Renal cortex interstitium (tissue), 11 donors: ENCODE results near the gene CDH23. TPM values are rescaled to one million over a fixed set of nuclear protein-coding genes. Genes with fewer than 3 reads are reported as not detected.

Source experiments
- DNase-seq, 11 donors: peaks; one replicate each; pipeline ENCODE4 v3.0.0-alpha.2; 2013; ENCODE audit warnings: low read depth in 9 of 11, low spot score in 4 of 11; ENCODE audit errors: extremely low read depth in 1 of 11
- polyA plus RNA-seq, 3 donors: library from polyadenylated mRNA; unstranded; fragments of 120-200 nt; gene quantifications; one replicate each; pipeline ENCODE4 v1.2.1, GENCODE V29; 2013; ENCODE audit not compliant: insufficient read length in 3 of 3

CDH23 gene
- polyA plus RNA-seq, 3 donors: 0.78 to 2.1 (median 1.0) TPM

DNA sequence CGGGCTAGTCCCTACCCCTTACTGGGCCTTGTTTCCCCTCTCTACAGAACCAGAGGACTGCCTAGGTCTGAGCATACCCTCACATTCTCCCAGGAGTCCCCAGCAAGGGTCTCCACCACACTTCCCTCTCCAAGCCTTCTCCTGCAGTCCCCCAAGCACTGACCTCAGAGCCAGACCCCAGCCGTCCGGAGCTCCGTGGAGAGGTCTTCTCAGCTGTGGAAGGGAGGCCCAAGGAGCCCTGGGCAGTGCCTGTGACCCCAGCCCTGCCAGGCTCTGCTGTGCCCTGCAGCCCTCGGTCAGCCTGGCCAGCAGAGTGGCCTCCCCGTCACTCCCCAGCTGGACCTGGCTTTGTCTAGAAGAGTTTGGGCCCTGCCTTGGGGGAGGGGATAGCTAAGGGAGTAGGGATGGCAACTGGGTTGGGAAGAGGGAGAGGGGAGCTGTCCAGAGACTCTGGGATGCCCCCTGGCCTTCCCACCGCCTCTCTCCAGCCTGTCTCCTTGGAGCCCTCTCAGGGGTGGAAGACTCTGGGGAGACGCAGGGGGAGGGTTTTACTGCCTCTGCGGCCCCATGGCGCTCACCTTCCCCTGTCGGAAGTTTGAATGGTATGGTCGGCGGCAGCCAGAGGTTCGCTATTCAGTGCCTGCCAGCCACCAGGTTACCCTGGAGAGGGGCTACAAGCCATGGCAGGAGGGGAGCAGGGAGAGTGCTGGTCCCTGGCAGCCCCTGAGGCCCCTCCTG is 322.9 kb downstream of the CDH23 start, which contains the start of gene C10orf105:
C10orf105 (minus strand) TSS at position 315 of the 738 bp plus-strand sequence. CDS start 3,441 bp downstream, outside the sequence.
- peak in 1 of 11 donors; percentile 10 for DNase-seq

DNA sequence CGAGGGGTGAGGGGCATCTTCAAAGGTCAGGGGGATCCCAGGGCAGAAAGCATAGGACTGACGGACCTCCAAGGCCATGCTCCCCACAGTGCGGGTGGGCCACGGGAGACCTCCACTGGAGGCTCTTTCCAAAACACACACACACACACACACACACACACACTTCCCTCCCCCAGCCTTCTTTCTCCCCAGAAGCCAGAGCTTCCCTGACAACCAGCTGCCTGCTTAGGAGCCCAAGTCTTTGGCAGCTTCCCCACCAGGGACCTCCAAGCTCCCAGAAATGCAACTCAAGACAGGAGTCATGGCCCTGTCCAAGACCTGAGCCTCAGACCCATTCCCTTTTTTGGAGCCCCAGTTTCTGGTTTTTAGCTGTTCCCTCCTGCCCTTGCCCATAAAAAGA is 323.6 kb downstream of the CDH23 start:
- no peak for DNase-seq

- DNase-seq: no peak
Observed at GRCh38 chr10:71721313-71721712, 324.6 kb downstream of the CDH23 start.

DNA sequence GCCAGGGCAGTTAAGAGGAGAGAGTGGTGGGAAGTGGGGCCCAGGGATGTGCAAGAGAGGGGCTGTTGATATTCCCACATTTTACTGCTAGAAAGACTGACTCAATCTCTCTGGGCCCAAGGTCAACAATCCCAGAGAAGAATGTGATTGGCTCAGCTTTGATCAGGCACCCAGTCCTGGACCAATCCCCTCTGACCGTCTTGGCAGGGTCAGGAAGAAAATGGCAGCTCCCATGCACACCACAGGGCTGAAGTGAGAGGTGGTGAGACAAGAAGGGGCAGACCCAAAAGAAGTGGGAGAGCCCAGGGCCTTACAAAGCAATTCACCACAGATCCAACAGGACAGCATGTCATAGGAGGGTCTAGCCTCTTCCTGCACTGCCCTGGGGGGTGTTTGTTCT is 326.1 kb downstream of the CDH23 start:
- no peak for DNase-seq

DNA sequence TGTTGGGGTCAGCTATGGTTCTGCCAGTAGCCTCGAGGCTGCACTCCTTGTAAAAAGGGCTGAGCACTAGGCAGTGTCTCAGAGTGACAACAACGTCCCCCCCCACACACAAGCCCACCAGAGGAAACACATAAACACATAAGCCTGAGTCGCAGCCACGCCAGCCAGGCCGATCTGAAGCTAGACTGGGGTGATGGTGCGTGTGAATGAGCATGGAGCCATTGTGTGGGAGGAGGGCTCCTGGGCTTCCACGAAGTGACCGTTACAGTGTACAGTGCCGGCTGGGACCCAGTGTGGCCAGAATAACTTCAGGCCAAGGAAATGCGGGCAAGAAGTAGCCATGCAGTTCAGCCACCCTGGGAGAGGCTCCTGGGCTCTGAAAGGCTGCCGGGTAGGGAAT is 326.6 kb downstream of the CDH23 start:
- no peak for DNase-seq

DNA sequence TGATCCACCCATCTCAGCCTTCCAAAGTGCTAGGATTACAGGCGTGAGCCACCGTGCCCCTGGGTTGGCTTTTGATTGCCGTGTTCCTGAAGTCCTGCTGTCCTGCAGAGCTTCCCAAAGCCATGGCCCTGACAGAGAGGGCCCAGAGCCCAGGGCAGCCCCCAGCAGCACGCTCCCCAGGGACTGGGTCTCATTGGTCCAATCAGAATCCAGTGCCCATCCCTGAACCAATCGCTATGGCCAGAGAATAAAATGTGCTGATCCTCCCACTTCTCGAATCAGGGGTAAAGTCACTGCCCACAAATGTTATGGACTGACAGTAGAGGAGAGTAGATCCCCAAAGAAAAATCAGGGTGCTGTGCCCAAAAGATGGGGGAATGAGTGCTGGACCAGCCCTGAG is 327.8 kb downstream of the CDH23 start:
- DNase-seq: no peak

DNA sequence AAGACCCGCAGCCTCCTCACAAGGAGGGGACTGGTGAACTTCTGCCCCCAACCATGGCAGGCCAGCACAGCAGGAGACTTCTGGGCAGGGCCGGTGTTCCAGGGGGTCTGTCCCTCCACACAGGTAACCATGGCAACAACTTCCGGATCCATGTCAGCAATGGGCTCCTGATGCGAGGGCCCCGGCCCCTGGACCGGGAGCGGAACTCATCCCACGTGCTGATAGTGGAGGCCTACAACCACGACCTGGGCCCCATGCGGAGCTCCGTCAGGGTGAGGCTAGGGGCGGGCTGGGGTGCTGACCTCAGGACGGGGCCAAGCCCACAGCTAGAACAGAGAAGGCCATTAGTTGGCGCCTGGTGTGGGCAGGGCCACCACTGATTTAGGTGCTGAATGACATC is 328.5 kb downstream of the CDH23 start:
- DNase-seq: no peak

DNA sequence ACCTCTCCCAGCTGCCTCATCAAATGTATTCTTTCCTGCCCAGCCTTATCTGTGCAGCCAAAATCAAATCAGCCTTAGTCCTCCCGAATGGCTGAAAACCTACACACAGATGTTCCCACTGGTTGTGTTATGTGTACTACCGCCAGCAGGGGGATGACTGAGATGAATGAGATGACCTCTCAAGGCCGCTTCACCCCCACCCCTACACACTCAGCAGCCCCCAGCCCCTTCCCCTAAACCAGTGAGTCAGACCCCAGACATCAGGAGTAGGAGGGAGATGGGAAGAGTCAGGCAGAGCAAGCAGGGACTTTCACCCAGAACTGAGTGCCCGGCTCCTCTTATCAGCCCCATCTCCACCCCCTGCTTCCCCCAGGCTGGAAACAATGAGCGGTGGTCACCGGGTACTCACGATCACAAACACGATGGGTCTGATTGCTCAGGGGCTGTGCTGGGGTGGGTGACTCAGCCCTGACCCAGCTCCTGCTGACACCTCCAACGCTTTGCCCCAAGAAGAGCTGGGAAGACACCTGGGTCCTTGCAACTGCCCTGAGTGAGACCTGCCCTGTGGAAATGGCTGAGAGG is 329.4 kb downstream of the CDH23 start:
- DNase-seq: no peak

DNA sequence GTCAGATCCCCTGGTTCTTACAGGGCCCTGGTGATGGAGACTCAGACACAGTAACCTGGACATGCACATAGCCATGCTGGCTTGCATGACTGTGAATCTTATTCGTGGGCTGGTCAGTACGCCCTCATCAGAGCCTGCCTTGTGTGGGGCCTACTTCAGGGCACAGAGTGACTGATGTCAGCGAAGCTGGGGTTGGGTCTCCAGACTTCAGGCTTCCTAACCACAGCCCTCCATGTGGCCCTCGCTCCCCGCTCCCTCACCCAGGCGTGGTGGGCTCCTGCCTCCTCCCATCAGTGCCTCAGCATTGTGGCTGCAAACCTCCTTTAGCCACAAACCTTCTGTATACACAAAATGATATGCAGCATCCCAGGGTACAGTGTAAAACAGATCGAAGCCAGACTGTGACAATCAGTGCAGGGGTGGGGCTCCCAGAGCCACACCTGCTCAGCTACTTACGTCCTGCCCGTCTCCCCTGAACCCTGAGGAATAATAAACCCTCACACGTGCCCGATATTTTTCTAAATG is 329.9 kb downstream of the CDH23 start:
- DNase-seq: no peak

DNA sequence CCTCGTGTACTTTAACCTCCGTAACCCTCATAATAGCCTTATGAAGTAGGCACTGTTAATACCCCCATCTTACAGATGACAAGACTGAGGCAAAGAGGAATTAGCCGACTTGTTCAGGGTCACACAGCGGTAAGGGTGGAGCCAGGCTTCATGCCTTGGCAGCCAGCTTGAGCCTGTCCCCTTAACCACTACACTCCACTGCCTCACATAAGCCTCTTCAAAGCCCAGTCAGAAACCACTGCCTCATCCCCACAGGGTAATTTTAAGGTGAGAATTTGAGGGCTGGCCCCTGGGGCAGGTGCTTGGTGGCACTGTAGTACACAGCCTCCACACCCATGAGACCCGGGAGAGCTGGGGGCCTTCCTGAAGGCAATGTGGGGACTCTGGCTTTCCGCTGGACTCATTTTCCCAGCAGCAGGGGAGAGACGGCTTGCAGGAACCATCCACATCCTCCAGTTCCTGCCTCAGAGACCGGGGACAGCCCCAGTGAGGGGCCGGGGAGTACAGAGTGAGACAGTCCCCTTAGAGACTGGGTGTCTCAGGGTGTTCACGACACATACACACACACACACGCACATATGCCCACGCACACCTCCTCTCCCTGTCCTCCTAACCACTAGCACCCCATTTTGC is 330.5 kb downstream of the CDH23 start:
- no peak for DNase-seq

DNA sequence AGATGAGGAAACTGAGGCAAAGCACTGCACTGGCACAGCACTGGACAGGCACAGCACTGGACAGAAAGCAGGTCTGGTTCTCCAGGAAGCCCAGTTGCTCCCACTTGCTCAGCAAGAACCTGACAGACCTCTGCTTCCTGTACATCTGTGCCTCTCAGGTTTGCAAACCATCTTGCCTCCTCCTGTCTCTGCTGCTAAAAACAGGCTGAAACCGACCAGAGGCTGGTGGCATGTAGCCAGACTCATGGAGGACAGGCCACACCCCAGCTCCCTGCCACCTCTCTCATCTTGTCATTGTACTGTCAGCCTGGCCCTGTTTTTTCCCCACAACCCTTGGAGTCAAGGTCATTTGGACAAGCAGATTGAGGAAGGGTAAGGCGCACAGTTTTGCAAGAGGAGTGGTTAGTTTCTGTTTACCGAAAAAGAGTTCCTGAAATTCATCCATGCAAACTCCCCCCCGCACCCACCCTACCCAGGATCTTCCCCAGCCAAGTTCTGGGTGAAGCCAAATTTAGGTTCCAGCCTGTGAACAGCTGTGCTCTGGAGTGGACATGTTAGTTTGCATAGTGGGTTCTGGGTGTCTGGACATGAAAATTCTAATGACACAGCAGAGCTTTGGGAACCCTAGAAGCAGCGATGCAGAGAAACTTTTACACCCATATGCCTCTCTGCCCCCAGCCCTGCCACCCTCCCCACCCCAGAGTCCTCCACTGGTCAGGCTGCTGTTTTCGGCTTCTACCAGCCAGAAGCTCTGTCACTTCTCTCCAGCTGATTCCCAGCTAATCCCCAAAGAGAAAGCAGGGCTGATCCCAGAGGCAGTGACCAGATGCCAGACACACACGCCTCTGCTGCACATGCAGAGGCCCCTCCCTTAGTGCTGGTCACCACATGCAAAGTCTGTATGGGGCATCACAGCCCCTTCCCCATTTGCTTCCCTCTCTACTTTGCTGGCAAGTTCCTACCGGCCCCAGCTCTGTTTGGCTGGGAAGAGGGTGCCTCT is 331.3 kb downstream of the CDH23 start:
- DNase-seq: no peak

- no peak for DNase-seq
Observed at GRCh38 chr10:71729161-71729636, 332.5 kb downstream of the CDH23 start.

- DNase-seq: no peak
Observed at GRCh38 chr10:71731791-71732190, 335.1 kb downstream of the CDH23 start.

- DNase-seq: no peak
Observed at GRCh38 chr10:71734797-71735196, 338.1 kb downstream of the CDH23 start.

DNA sequence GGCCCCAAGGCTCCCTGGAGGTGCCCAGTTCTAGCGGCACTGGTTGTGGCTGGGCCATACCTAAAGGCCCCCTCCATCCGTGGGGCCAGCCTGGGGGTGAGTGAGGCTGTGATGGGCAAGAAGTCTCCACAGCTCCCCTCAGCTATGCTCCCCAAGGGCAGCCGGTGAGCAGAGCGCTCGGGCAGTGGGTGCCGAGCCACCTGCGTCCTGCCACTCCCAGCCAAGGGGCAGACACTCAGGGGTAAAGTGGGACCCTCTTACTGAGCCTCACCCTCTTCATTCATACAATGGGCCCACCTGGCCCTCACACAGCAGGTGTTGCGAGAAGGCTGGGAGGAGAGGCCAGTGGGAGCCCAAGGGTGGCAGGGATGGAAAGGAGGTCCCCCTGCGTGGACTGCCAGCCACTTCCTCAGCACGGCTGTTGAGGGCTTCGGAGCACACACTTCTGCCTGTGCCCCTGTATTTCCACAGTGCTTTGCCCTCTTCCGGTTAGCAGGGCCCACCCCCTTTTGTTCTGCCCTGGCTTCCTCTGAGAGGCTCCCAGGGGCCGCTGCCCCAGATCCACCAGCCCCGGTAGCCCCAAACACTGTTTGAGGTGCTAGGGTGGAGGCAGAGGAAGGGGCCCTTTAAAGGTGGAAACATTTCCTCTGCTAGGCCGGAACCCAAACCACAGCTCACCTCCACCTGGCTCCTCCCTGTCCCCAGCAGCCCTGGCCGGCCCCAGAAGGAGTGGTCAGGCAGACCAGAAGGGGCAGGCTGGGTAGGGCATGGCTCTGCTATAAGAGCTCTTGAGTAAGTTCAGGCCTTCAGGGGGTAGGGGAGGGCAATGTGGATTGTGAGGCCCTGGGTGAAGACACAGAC is 339.2 kb downstream of the CDH23 start:
- DNase-seq: no peak

DNA sequence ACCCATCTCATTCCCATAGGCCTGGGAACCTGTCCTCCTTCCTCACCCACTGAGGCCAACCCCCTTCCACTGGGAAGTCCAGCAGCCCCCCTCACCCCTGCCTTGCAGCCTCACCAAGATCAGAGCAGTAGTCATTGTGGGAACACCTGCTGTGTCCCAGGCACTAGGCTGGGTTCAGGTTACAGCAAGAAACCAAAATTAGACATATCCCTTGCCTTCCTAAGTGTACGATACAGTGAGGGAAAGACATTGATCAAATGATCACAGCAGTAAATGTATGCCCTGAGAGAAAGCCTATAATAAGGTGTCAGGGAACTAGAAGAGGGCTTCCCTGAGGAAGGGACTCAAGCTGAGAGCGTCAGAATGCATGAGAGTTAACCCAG is 339.8 kb downstream of the CDH23 start:
- no peak for DNase-seq

DNA sequence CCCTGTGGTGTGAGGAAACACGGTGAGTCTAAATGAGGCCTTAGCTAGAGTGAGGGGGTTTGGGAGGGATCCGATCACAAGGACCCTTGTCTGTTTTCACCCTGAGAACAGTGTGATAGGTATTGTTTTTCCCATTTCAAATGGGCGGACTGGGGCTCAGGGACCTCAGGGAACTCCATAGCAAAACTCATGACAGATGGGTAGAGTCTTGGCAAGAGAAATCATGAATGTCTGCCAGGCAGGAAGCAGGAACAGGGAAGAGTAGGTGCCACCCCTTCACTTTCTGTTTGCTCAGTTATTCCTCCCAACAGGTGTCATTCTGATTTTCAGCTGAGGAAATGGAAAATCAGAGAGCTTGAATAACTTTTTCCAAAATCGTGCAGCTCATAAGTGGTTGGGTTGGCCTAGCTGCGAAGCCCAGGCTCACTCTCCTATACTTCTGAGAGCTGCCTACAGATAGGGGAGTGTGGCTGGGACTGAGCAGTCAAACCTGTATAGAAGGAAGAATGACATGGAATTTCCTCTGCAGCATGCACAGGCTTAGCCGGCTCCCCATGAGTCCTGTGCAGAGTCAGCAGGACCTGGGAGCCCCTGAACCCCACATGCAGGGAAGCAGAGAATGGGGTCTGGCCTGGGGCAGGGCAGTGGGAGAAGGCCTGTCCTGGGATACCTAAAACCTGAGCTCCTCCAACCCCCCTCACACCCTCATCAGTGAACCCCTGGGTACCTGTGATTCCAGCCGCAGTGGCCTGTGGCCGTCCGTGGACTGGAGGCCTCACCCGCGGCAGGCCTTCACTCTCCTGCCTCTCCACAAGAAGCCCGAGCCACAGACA is 340.5 kb downstream of the CDH23 start:
- DNase-seq: no peak
